Measurements from ENCODE around the gene CFAP57. TPM values are rescaled to one million over a fixed set of nuclear protein-coding genes. Genes with fewer than 3 reads are reported as not detected.
"Not testable (repeated sequence)": the region's sequence is repeated elsewhere in the genome, so short reads cannot be mapped to it uniquely, and the experiment has no call there.

The CFAP57 gene
- total RNA-seq, 4 donors from 2014 or later, result 0.12 to 0.46 TPM; not detected in 2

DNA sequence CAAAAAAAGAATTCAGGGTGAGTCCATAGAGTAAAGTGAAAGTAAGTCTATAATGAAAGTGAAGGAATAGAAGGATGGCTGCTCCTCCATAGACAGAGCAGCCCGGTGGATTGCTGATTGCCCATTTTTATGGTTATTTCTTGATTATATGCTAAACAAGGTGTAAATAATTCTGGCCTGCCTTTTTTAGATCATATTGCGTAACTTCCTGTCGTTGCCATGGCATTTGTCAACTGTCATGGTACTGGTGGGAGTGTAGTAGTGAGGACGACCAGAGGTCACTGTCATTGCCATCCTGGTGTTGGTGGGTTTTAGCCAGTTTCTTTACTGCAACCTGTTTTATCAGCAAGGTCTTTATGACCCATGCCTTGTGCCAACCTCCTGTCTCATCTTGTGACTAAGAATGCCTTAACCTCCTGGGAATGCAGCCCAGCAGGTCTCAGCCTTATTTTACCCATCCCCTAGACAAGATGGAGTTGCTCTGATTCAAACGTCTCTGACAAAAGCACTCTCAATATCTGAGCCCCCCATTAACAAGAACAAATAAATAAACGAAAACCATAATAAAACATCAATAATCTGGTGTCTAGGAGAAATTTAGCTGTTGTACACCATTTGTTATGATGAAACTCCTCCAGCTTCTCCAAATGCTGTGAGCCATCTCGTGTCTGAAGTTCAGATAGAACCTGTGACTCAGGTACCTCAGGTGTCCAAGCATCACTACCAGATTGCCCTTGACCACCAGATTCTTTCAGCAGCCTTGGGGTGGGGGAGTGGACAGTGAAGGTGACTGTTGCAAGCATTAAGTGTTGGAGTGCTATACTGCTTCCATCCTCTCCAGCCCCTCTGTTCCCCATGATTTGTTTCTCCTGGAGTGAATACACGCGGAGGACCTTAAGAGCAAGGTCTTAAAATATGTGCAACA, 36.0 kb upstream of the CFAP57 start:
- ATAC-seq (ENCODE audit: low FRiP score) (no peak), DNase-seq (ENCODE audit: low spot score) (no peak)
- TF ChIP-seq CTCF (IDR thresholded peaks at IDR 0.05), result no peak

DNA sequence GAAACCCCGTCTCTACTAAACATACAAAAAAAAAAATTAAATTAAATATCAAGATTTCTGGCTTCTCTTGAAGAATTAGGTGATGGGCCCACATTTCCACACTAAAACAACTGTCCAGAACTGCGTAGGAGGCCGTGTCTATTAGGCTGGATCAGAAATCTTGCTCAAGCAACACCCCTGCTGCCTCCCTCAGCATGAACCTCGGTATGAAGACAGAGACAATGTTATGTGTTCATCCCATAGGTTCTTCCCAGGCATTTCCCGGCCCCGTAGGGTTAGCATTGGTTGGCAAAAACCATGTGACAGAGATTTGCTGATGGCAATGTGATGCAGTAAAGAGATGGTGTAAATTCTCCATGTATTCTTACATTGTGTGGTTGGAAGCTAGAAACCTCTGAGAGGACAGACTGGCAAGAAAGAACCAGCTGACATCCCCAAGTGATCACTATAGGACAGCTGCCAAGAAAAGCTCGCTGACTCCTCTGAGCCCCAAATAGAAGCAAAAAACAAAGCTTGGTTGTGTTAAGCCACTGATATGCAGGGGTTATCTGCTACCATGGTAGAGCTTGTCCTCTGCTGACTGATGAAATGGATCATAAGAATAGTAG, 34.6 kb upstream of the CFAP57 start:
- ATAC-seq (ENCODE audit: low FRiP score), result no peak
- TF ChIP-seq CTCF (IDR thresholded peaks at IDR 0.05), result no peak
- DNase-seq (ENCODE audit: low spot score), result no peak

GRCh38 chr1:43139295-43139694, 32.8 kb upstream of the CFAP57 start:
- ATAC-seq (ENCODE audit: low FRiP score); DNase-seq (ENCODE audit: low spot score): not testable (repeated sequence)

GRCh38 chr1:43140010-43140409, 32.1 kb upstream of the CFAP57 start:
- no peak for DNase-seq (ENCODE audit: low spot score)
- no peak for TF ChIP-seq CTCF (IDR thresholded peaks at IDR 0.05)
- ATAC-seq (ENCODE audit: low FRiP score), result no peak

- DNase-seq (ENCODE audit: low spot score) (no peak), ATAC-seq (ENCODE audit: low FRiP score) (no peak)
- no peak for TF ChIP-seq CTCF (IDR thresholded peaks at IDR 0.05)
Measured at GRCh38 chr1:43140583-43140982, 31.5 kb upstream of the CFAP57 start.

DNA sequence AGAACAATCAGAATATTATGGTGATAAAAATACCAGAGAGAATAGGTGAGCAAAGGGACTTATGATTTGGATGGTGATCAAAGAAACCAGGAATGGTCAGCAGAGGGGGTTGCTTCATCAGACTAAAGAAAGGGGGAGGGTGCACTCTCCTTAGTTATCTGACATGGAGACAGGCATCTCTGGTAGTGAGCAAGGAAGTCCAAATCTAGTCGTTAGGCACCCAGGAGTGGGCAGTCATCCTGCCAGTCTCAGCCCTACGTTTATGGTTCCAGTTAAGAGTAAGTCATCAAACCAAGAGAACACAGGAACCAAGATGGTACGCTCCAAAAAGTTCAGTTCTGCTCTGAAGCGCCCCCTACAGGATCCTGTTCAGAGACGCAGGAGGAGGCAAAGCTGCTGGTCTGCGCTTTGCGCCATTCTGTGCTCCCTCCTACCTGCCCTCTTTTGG, 28.7 kb upstream of the CFAP57 start:
- no peak for ATAC-seq (ENCODE audit: low FRiP score)
- DNase-seq (ENCODE audit: low spot score), result no peak
- no peak for TF ChIP-seq CTCF (IDR thresholded peaks at IDR 0.05)

GRCh38 chr1:43144237-43144636, 27.9 kb upstream of the CFAP57 start:
- no peak for TF ChIP-seq CTCF (IDR thresholded peaks at IDR 0.05)
- DNase-seq (ENCODE audit: low spot score) (no peak), ATAC-seq (ENCODE audit: low FRiP score) (no peak)

All from omental fat pad (tissue), 4 donors.